ES-I3 (cell line): ENCODE results near the gene CSNK1A1L.

Source experiments
- H3K36me3 ChIP-seq: 2 replicates; pipeline ENCODE4 v1.6.1; 2013; ENCODE audit warnings: mild to moderate bottlenecking, low read length, control low read depth, moderate library complexity; ENCODE audit not compliant: insufficient read depth
- H3K4me1 ChIP-seq: 2 replicates; pipeline ENCODE4 v1.6.1; 2013; ENCODE audit warnings: mild to moderate bottlenecking, control low read depth, low read length; ENCODE audit not compliant: insufficient read depth
- H3K9ac ChIP-seq: 2 replicates; pipeline ENCODE4 v1.6.1; 2013; ENCODE audit warnings: low read depth, mild to moderate bottlenecking, low read length, moderate library complexity
- H3K9me3 ChIP-seq: 2 replicates; pipeline ENCODE4 v1.6.1; 2013; ENCODE audit warnings: mild to moderate bottlenecking, low read length, moderate library complexity; ENCODE audit not compliant: control insufficient read depth, insufficient read depth

The CSNK1A1L gene

DNA sequence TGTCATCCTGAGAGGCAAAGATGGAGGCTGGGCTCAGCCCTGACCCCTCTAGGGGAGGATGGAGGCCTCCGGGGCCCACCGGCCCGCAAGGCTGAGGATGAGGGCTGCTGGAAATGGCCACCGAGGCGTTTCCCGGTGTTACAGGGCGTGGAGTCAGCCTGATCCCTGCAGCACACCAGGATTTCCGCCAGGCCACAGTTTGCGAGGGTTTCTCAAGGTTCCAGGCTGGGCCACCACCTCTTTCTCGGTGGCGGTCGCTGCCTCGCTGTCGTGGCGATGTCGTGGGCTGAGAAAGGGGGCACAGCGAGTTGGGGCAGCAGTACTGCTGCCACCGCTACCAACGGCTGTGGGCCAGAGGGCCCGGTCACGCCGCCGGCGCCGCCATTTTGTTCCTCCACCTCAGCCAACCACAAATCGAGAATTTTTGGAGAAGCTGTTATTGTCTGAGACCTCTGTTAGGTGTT lies at the start of gene CSNK1A1L:
TSS of gene CSNK1A1L (minus strand) at position 414 of the 464 bp plus-strand sequence. CDS start at position 6, 408 bp downstream.
- H3K4me1 ChIP-seq, result peaks cover 25% of the 10 kb centered on the region
- H3K9ac ChIP-seq, result no peak within 1 kb of the TSS
- H3K9me3 ChIP-seq, result no peaks in the 10 kb centered on the region; the same call in 1 of the 2 replicates
- no peaks in the 10 kb centered on the region for H3K36me3 ChIP-seq

- Histone ChIP-seq H3K9ac (no peak overlapping the region), H3K36me3 (no peaks in the 10 kb centered on the region), H3K9me3 (no peaks in the 10 kb centered on the region), H3K4me1 (no peaks in the 10 kb centered on the region)
Measured at GRCh38 chr13:37149380-37149779, 43.9 kb upstream of the CSNK1A1L start.

DNA sequence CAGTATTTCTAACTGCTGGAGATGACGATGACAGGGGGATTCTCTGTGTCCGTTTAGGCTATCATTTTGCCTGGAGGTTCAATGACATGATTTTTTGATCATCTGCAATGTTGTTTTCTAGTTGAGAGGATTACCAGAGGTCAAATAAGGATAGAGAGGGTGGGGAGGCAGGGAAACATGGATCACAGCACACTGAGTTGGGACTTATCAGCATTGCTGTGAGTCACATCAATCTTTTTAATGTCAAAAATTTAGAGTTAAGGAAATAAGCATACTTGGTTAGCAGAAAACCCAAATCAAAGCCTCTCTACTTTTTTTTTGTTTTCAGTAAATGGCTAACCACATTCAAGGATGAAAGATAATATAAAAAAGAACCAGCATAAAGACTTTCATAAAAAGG lies 43.0 kb upstream of the CSNK1A1L start:
- no peaks in the 10 kb centered on the region for H3K4me1 ChIP-seq
- no peak overlapping the region for H3K9ac ChIP-seq
- H3K9me3 ChIP-seq, result no peaks in the 10 kb centered on the region
- no peaks in the 10 kb centered on the region for H3K36me3 ChIP-seq

- Histone ChIP-seq H3K9ac (no peak overlapping the region), H3K4me1 (no peaks in the 10 kb centered on the region), H3K36me3 (no peaks in the 10 kb centered on the region), H3K9me3 (no peaks in the 10 kb centered on the region)
Measured at GRCh38 chr13:37144661-37145060, 39.2 kb upstream of the CSNK1A1L start.

DNA sequence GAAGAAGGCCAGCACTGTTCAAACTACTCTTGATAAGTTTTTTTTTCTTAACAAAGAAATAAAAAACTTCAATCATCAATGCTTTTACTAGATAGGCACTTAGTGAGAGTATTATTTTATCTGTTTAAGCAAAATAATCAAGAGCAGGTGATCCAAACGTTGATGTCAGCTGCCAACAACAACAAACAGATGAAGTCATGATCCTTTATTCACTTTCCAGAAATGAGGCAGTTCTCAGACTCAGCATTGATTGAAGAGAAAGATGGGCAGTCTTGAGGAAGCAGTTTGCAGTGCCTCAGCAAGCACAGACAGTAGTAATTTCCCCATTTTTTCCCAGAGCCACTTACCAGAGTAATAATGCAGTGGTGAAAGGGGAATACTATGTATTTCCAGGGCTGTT lies 38.4 kb upstream of the CSNK1A1L start:
- H3K9ac ChIP-seq, result no peak overlapping the region
- H3K9me3 ChIP-seq, result no peaks in the 10 kb centered on the region
- no peaks in the 10 kb centered on the region for H3K36me3 ChIP-seq
- H3K4me1 ChIP-seq, result no peaks in the 10 kb centered on the region

DNA sequence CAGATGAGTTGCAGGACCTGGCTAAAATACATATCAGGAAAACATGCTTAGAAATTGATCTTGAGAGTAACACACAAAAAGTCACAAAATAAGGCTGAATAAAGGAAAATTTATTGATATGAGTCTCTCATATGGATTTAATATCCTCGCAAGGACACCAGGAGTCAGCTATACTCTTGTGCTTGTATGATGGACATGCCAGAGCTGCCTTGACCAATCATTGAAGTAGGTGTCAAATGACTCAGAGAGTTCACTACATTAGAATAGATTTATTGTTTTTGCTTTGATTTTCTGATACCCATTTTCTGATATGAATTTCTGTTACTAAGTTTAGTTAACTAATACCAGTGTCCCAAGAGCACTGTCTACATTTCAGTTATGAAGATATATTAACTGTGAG lies 37.4 kb upstream of the CSNK1A1L start:
- H3K9ac ChIP-seq, result no peak overlapping the region
- H3K36me3 ChIP-seq, result no peaks in the 10 kb centered on the region
- H3K9me3 ChIP-seq, result no peaks in the 10 kb centered on the region
- H3K4me1 ChIP-seq, result no peaks in the 10 kb centered on the region

DNA sequence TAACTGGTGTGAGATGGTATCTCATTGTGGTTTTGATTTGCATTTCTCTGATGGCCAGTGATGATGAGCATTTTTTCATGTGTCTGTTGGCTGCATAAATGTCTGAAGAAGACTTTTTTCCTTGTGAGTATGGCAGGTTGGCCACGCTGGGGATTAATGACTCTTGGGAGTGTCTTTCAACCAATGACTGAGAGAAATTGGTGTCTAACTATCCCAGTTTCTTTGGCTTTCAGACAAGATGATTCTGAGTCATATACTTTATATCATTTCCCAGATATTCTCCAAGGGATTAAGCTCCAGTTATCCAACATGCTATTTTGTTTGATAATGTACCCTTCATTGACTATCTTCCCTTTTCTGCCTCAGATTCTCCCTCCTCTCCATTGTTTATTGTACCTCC lies 35.5 kb upstream of the CSNK1A1L start:
- no peaks in the 10 kb centered on the region for H3K4me1 ChIP-seq
- no peak overlapping the region for H3K9ac ChIP-seq
- no peaks in the 10 kb centered on the region for H3K36me3 ChIP-seq
- H3K9me3 ChIP-seq, result no peaks in the 10 kb centered on the region

DNA sequence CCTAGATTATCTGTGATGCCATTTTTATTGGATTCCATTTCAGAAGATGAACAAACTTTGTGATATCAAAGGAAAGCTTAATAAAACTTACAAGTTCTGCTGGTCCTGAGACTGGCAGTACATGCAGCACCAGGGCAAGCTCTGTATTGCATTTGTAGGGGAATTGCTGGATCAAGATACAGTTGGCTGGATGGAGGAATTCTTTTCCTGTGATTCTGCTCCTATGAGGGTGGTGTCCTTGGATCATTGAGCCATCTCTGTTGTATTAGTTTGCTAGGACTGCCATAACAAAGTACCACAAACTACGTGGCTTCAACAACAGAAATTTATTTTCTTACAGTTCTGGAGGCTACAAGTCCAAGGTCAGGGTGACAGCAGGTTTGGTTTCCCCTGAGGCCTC lies 33.9 kb upstream of the CSNK1A1L start:
- Histone ChIP-seq H3K36me3 (no peaks in the 10 kb centered on the region), H3K9me3 (no peaks in the 10 kb centered on the region), H3K4me1 (no peaks in the 10 kb centered on the region), H3K9ac (no peak overlapping the region)

DNA sequence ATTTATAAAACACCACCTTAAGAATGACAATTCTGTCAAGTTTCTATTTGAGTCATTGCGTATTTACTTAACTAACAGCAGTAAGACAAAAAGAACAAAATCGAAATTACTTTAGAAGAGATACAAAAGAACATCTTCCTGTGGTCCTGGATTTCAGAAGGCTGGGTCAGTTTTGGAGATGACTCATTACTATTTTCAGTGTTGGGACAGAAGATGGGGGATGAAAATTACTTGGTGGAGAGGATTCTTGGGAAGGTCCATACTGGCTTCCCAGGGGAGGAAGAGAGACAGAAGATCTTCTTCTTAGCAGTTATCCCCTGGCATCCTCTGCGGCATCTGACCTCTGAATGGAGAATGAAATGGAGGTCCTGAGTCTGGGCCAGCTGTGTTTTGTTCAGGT lies 33.5 kb upstream of the CSNK1A1L start:
- Histone ChIP-seq H3K4me1 (no peaks in the 10 kb centered on the region), H3K36me3 (no peaks in the 10 kb centered on the region), H3K9me3 (no peaks in the 10 kb centered on the region), H3K9ac (no peak overlapping the region)

DNA sequence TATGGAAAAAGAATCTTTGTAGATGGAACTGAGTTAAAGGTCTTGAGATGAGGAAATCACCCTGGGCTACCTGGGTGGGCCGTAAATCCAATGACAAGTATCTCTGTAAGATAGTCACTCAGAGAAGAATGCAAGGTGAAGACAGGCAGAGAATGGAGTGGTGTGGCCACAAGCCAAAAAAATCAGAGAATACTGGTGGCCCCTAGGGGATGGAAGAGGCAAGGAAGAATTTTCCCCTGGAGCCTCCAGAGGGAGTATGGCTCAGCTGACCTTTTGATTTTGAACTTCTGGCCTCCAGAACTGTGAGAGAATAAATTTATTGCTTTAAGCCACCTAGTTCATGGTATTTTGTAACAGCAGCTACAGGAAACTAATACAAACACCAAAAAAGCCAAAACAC lies 32.7 kb upstream of the CSNK1A1L start:
- H3K9ac ChIP-seq, result no peak overlapping the region
- no peaks in the 10 kb centered on the region for H3K4me1 ChIP-seq
- H3K36me3 ChIP-seq, result no peaks in the 10 kb centered on the region
- H3K9me3 ChIP-seq, result no peaks in the 10 kb centered on the region

- Histone ChIP-seq H3K36me3 (no peaks in the 10 kb centered on the region), H3K9ac (no peak overlapping the region), H3K9me3 (no peaks in the 10 kb centered on the region), H3K4me1 (no peaks in the 10 kb centered on the region)
Measured at GRCh38 chr13:37136633-37137032, 31.2 kb upstream of the CSNK1A1L start.

GRCh38 chr13:37136187-37136586 lies 30.7 kb upstream of the CSNK1A1L start:
- Histone ChIP-seq H3K36me3 (no peaks in the 10 kb centered on the region), H3K9ac (no peak overlapping the region), H3K9me3 (no peaks in the 10 kb centered on the region), H3K4me1 (no peaks in the 10 kb centered on the region)

- H3K9ac ChIP-seq, result no peak overlapping the region
- H3K9me3 ChIP-seq, result no peaks in the 10 kb centered on the region
- H3K36me3 ChIP-seq, result no peaks in the 10 kb centered on the region
- no peaks in the 10 kb centered on the region for H3K4me1 ChIP-seq
Measured at GRCh38 chr13:37134411-37135041, 29.1 kb upstream of the CSNK1A1L start.

GRCh38 chr13:37132211-37132610 lies 26.7 kb upstream of the CSNK1A1L start:
- Histone ChIP-seq H3K4me1 (no peaks in the 10 kb centered on the region), H3K9ac (no peak overlapping the region), H3K9me3 (no peaks in the 10 kb centered on the region)

DNA sequence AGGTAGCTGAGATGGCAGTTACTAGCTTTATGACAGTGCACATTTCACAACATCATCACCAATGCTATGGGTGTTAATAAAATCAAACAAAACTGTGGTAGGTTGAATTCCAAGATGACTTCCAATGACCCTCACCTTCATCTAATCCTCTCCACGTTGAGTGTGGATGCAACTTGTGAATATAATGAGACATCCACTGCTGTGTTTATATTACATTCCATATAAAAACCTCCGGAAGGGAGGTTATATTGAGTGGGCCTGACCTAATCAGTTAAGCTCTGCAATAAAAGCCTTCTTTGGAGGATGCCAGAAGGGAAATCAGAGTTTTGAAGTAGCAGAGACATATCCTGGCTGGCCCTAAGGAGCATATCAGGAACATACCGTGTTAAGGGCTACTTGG lies 25.6 kb upstream of the CSNK1A1L start:
- Histone ChIP-seq H3K4me1 (no peaks in the 10 kb centered on the region), H3K9me3 (no peaks in the 10 kb centered on the region), H3K36me3 (no peaks in the 10 kb centered on the region), H3K9ac (no peak overlapping the region)

More at GRCh38 chr13:37132211-37132610, 26.7 kb upstream of the CSNK1A1L start:
- no peaks in the 10 kb centered on the region for H3K36me3 ChIP-seq
